ENCODE measurements around the gene ZNF488. TPM values are rescaled to one million over a fixed set of nuclear protein-coding genes. Genes with fewer than 3 reads are reported as not detected.

Gene ZNF488
- total and polyA plus RNA-seq, 3 experiments from 2014 or later = 0.42 to 0.44 TPM; not detected in 1

DNA sequence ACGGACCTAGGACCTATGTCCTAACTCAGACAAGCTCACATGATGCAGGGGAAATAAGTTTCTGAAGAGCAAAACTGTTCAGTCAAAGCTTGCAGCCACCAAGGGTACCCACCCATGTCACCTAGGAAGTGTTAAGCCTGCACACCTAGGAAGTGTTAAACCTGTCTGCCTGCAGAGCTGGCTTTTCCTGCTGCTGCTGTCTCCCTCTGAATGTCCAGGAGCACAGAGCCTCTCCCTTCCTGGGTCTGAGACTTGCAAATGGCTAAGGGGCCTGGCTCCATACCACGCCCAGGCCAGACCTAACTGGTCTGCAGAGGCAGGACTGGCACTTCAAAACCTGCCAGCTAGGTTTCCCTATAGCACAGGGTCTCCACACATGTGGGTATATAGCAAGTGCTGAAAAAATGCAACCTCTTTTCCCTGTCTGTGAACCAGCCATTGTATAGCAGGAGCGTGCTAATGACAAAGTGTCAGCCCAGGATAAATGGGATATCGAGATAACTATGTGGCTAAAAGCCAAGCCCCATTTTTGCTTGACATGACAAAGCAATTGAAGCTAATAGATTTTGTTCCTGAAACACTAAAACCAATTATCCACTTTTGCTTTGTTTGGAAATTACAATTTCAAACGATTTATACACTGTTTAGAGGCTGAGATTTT is 60.3 kb downstream of the ZNF488 start:
- Mint-ChIP-seq H3K27me3 (peaks cover 0 to 6% of the 10 kb centered on the region in 2 donors), H3K4me3 (no peak overlapping the region), H3K4me1 (no peaks in the 10 kb centered on the region), H3K27ac (no peak overlapping the region), H3K9me3 (peaks cover 0 to 3% (median 0%) of the 10 kb centered on the region in 5 donors), H3K36me3 (no peaks in the 10 kb centered on the region)
- Histone ChIP-seq H3K9me3 (ENCODE audit: low read length) (no peaks in the 10 kb centered on the region), H3K27me3 (ENCODE audit: insufficient read depth, low read length, poor library complexity, severe bottlenecking) (no peaks in the 10 kb centered on the region), H3K36me3 (ENCODE audit: insufficient read depth, low read length) (no peaks in the 10 kb centered on the region), H3K27ac (ENCODE audit: low read depth, low read length) (no peak overlapping the region), H3K4me1 (ENCODE audit: insufficient read depth, low read length) (no peaks in the 10 kb centered on the region), H3K4me3 (ENCODE audit: low read length) (no peak overlapping the region)
- POLR2A ChIA-PET = no interaction called here
- CTCF ChIA-PET = interaction anchor here (0.7 to 2.6 kb wide), 3 partner anchors 12 to 276 kb away, joined by 3 to 9 read pairs (median 5); no protein-coding TSS in a partner anchor
- DNase-seq = no peak

DNA sequence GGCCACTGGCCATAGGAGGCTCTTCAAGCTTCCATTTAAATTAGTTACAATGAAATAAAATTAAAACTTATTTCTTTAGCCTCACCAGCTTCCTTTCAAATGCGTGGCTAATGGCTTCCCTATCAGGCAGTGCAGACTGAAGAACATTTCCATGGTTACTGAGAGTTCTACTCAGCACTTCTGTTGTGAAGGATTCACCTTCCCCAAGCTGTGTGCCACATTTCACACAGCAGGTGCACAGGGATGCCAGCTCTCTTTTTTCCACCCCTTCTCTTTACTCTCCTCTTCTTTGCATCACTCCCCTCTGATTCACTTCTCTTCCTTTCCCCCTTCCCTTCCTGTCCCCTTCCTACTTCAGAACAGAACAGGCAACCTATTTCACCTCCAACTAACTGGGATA is 61.0 kb downstream of the ZNF488 start:
- Histone ChIP-seq H3K27me3 (ENCODE audit: insufficient read depth, low read length, poor library complexity, severe bottlenecking) (no peaks in the 10 kb centered on the region), H3K36me3 (ENCODE audit: insufficient read depth, low read length) (no peaks in the 10 kb centered on the region), H3K27ac (ENCODE audit: low read depth, low read length) (no peak overlapping the region), H3K4me3 (ENCODE audit: low read length) (no peak overlapping the region), H3K4me1 (ENCODE audit: insufficient read depth, low read length) (no peaks in the 10 kb centered on the region), H3K9me3 (ENCODE audit: low read length) (no peaks in the 10 kb centered on the region)
- H3K4me1 Mint-ChIP-seq = no peaks in the 10 kb centered on the region
- peaks cover 0 to 3% (median 0%) of the 10 kb centered on the region in 5 donors for H3K9me3 Mint-ChIP-seq
- H3K36me3 Mint-ChIP-seq = no peaks in the 10 kb centered on the region
- H3K27ac Mint-ChIP-seq = no peak overlapping the region
- ChIA-PET POLR2A (no interaction called here), CTCF (interaction anchor here (1.7 to 2.6 kb wide), 2 partner anchors 11 to 276 kb away, joined by 5 to 9 read pairs; no protein-coding TSS in a partner anchor)
- no peak for DNase-seq
- no peak overlapping the region for H3K4me3 Mint-ChIP-seq
- H3K27me3 Mint-ChIP-seq = peaks cover 0 to 8% of the 10 kb centered on the region in 2 donors

DNA sequence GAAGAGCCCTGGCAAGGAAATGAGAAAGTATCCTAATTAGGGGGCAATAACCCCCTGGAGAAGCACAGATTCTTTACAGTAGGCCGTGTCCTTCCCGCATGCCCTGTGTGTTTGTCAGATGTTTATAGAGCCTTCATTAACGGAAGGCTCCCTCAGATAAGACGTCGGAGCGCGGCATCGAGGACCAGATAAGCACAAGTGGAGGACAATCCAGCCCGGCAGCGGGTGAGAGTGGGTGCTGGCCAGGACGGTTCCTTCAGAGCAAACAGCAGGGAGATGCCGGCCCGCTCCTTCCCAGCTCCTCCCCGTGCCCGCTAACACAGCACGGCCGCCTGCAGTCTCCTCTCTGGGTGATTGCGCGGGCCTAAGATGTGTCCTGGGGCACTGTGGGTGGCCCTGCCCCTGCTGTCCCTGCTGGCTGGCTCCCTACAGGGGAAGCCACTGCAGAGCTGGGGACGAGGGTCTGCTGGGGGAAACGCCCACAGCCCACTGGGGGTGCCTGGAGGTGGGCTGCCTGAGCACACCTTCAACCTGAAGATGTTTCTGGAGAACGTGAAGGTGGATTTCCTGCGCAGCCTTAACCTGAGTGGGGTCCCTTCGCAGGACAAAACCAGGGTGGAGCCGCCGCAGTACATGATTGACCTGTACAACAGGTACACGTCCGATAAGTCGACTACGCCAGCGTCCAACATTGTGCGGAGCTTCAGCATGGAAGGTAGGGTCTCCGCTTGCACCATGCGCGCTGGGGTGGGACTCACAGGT is 61.6 kb downstream of the ZNF488 start, which contains the start of gene GDF2:
Gene GDF2 (plus strand): TSS at position 155 of the 762 bp plus-strand sequence. CDS start 215 bp downstream, at position 370.
- Mint-ChIP-seq H3K36me3 (no peaks in the 10 kb centered on the region), H3K27ac (no peak within 1 kb of the TSS), H3K4me3 (no peak within 1 kb of the TSS), H3K4me1 (no peaks in the 10 kb centered on the region), H3K27me3 (peaks cover 0 to 8% of the 10 kb centered on the region in 2 donors), H3K9me3 (no peaks in the 10 kb centered on the region)
- Histone ChIP-seq H3K4me1 (ENCODE audit: insufficient read depth, low read length) (no peaks in the 10 kb centered on the region), H3K4me3 (ENCODE audit: low read length) (no peak within 1 kb of the TSS), H3K27ac (ENCODE audit: low read depth, low read length) (no peak within 1 kb of the TSS), H3K36me3 (ENCODE audit: insufficient read depth, low read length) (no peaks in the 10 kb centered on the region), H3K27me3 (ENCODE audit: insufficient read depth, low read length, poor library complexity, severe bottlenecking) (no peaks in the 10 kb centered on the region), H3K9me3 (ENCODE audit: low read length) (no peaks in the 10 kb centered on the region)
- no peak for DNase-seq
- ChIA-PET CTCF (interaction anchor here (1.7 to 2.6 kb wide), 2 partner anchors 11 to 275 kb away, joined by 5 to 9 read pairs; no protein-coding TSS in a partner anchor), POLR2A (no interaction called here)

DNA sequence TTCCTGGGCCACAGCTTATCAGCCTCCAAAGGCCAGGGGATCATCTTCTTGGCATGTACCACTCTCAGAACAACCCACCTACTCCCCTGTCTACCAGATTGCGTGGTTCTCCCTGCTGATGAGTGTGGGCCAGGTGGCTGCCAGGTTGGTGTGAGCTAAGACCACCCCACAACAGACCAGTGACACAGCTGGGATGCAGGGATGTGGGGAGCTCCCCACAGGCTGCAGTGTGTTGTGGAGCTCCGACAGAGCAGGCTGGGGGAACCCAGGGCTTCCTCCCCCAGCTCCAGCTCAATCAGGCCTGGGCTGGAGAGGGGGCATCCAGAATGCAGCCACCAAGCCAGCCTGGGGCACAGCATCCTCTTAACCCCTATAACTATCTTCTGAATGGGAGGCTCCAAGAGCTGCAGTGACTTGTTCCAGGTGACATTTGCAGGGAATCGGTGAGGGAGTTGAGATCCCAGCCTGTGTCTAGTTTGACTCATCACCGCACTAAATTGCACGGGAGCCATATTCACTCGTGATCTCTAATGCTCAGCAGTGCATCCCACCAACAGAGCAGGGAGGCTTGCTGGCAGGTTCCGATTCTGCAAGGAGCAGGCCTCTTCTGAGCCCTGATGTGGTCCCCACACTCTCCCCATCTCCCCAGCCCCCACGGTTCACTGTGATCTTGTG is 62.4 kb downstream of the ZNF488 start:
- Histone ChIP-seq H3K4me1 (ENCODE audit: insufficient read depth, low read length) (no peaks in the 10 kb centered on the region), H3K27ac (ENCODE audit: low read depth, low read length) (no peak overlapping the region), H3K36me3 (ENCODE audit: insufficient read depth, low read length) (no peaks in the 10 kb centered on the region), H3K9me3 (ENCODE audit: low read length) (no peaks in the 10 kb centered on the region), H3K4me3 (ENCODE audit: low read length) (no peak overlapping the region), H3K27me3 (ENCODE audit: insufficient read depth, low read length, poor library complexity, severe bottlenecking) (no peaks in the 10 kb centered on the region)
- Mint-ChIP-seq H3K4me1 (no peaks in the 10 kb centered on the region), H3K27me3 (peaks cover 0 to 8% of the 10 kb centered on the region in 2 donors), H3K9me3 (no peaks in the 10 kb centered on the region), H3K27ac (no peak overlapping the region), H3K4me3 (no peak overlapping the region), H3K36me3 (no peaks in the 10 kb centered on the region)
- ChIA-PET POLR2A (no interaction called here), CTCF (interaction anchor here (0.9 kb wide), 1 partner anchor 10 kb away, joined by 3 read pairs; no protein-coding TSS in a partner anchor)
- no peak for DNase-seq

DNA sequence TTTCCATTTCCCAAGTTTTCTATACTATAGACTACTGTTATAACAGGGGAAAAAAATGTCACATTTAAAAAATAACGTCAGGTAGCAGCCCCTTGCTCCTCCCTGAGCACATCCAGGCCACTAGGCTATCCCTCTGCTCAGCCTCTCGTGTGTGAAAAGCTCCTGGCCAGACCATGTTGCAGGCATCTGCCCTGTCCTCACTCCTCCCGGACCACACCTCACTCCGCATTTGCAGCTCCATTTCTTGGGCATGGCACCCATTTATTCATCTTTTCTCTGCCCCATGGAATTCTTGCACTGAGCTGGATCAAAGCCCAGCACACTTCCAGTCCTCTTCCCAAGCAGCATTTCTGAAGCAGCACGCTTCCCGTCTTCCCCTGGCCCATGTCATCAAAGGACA is 63.3 kb downstream of the ZNF488 start:
- H3K9me3 ChIP-seq (ENCODE audit: low read length) = no peaks in the 10 kb centered on the region
- no peaks in the 10 kb centered on the region for H3K36me3 ChIP-seq (ENCODE audit: insufficient read depth, low read length)
- no peaks in the 10 kb centered on the region for H3K27me3 ChIP-seq (ENCODE audit: insufficient read depth, low read length, poor library complexity, severe bottlenecking)
- Mint-ChIP-seq H3K27ac (no peak overlapping the region), H3K4me3 (no peak overlapping the region), H3K27me3 (peaks cover 0 to 8% of the 10 kb centered on the region in 2 donors), H3K9me3 (no peaks in the 10 kb centered on the region), H3K4me1 (no peaks in the 10 kb centered on the region), H3K36me3 (no peaks in the 10 kb centered on the region)
- no peak overlapping the region for H3K27ac ChIP-seq (ENCODE audit: low read depth, low read length)
- no peaks in the 10 kb centered on the region for H3K4me1 ChIP-seq (ENCODE audit: insufficient read depth, low read length)
- no peak overlapping the region for H3K4me3 ChIP-seq (ENCODE audit: low read length)
- POLR2A ChIA-PET = no interaction called here
- DNase-seq = no peak
- CTCF ChIA-PET = interaction anchor here (1.0 kb wide), 1 partner anchor 9 kb away, joined by 3 read pairs; no protein-coding TSS in a partner anchor

DNA sequence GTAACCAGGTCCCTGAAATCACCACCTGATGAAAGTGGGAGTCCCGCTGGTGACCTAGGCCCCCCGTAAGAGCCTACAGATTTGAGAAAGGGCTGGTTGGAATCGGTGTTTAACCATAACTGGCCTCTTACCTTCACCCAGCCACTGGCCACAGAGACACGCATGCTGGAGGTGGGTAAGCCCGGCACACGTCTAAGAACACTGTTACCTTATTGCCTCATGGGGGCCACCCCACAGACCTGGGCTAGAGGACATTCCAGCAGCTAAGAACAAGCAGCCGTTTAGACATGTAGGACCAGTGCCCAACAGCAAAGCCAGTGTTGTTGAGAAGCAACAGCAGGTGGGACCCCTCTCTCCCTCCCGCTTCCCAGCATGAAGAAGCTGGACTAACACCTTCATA is 64.3 kb downstream of the ZNF488 start:
- peaks cover 0 to 8% of the 10 kb centered on the region in 2 donors for H3K27me3 Mint-ChIP-seq
- H3K27ac ChIP-seq (ENCODE audit: low read depth, low read length) = no peak overlapping the region
- POLR2A ChIA-PET = no interaction called here
- H3K4me1 ChIP-seq (ENCODE audit: insufficient read depth, low read length) = no peaks in the 10 kb centered on the region
- H3K9me3 Mint-ChIP-seq = no peaks in the 10 kb centered on the region
- H3K27me3 ChIP-seq (ENCODE audit: insufficient read depth, low read length, poor library complexity, severe bottlenecking) = no peaks in the 10 kb centered on the region
- CTCF ChIA-PET = interaction anchor here (1.0 to 1.6 kb wide), 2 partner anchors 8 to 295 kb away, joined by 3 to 4 read pairs; no protein-coding TSS in a partner anchor
- H3K4me3 Mint-ChIP-seq = no peak overlapping the region
- H3K36me3 Mint-ChIP-seq = no peaks in the 10 kb centered on the region
- no peak for DNase-seq
- no peaks in the 10 kb centered on the region for H3K36me3 ChIP-seq (ENCODE audit: insufficient read depth, low read length)
- H3K4me3 ChIP-seq (ENCODE audit: low read length) = no peak overlapping the region
- no peaks in the 10 kb centered on the region for H3K4me1 Mint-ChIP-seq
- H3K9me3 ChIP-seq (ENCODE audit: low read length) = no peaks in the 10 kb centered on the region
- H3K27ac Mint-ChIP-seq = no peak overlapping the region

DNA sequence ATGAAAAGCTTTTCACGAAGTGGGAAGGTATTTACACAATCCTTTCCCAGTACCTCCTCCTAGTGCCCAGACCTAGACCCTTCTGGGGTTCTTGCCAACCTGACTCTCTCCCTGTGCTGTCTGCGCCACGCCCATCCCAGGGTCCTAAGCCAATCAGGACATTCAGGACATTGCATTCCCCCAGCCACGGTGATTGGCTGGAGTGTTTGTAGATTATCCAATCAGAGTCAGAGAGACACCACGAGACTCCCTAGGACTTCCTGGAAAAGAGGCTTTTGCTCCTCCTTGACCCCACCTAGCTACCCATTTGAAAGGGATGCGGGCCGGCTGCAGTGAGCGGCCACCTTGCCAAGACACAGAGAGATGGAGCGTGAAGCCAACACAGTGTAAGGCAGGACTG is 65.4 kb downstream of the ZNF488 start:
- no peak overlapping the region for H3K4me3 Mint-ChIP-seq
- no peaks in the 10 kb centered on the region for H3K9me3 Mint-ChIP-seq
- Histone ChIP-seq H3K27ac (ENCODE audit: low read depth, low read length) (no peak overlapping the region), H3K9me3 (ENCODE audit: low read length) (no peaks in the 10 kb centered on the region), H3K4me3 (ENCODE audit: low read length) (no peak overlapping the region), H3K27me3 (ENCODE audit: insufficient read depth, low read length, poor library complexity, severe bottlenecking) (no peaks in the 10 kb centered on the region), H3K36me3 (ENCODE audit: insufficient read depth, low read length) (no peaks in the 10 kb centered on the region), H3K4me1 (ENCODE audit: insufficient read depth, low read length) (no peaks in the 10 kb centered on the region)
- ChIA-PET POLR2A (no interaction called here), CTCF (interaction anchor here (1.6 kb wide), 1 partner anchor 294 kb away, joined by 4 read pairs; no protein-coding TSS in a partner anchor)
- no peaks in the 10 kb centered on the region for H3K36me3 Mint-ChIP-seq
- H3K27me3 Mint-ChIP-seq = peaks cover 1 to 8% of the 10 kb centered on the region in 2 donors
- peak overlapping the region in 1 of 8 donors; percentile 44 for H3K27ac Mint-ChIP-seq
- H3K4me1 Mint-ChIP-seq = no peaks in the 10 kb centered on the region
- no peak for DNase-seq
